ENCODE results near the gene SEC31A.
"Not testable (repeated sequence)": the region's sequence is repeated elsewhere in the genome, so short reads cannot be mapped to it uniquely, and the experiment has no call there.

The SEC31A gene

DNA sequence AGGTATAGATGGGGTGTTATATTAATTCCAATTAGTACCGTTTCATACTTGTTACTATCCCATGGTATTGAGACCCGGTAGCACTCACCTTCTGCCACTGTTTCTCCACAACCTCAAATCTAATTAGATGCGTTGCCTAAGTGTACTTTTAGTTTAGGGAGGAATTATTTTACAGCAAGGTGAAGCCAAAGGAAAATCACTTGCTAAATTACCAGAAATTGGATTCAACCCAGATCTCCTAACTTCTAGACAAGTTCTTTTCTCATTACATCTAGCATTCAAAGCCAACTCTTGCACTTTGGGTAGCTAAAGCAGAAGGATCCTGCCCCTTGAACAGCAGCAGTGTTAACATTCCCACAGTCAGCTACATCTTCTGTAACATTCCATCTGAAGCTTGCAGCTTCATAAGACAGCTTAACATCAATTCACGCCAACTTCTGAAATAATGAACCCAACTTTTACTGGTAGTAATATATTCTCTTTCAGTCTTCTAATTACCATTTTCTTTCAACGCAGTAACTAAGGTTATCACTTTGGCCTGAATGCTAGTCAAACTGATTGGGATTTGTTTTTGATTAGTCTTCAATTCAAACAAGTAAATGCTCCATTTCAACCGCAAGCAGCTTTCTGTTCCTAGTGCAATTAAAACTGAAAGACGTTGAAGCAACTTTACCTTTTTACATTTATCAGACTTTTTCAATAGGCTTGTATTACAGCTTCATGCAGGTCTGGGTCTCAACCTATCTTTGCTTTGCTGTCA lies 934 bp upstream of the SEC31A start:
- no peak for DNase-seq

DNA sequence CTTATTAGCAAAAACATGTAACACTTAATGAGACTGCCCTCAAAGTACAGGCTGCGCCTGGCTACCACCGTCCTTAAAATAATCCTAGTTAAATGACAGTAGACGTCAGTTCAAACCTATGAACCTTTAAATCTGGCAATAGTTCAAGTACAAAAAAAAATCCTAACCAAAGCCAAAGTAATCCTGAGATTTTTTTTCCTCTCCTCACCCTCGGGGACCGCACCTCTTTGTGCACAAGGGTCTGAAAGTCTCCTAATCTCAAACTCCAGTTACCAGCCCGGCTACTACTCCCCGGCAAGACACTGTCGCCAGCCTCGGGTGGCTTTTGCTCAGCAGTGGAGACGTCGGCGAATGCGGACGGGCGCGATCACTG lies 439 bp downstream of the SEC31A start:
- no peak for DNase-seq

DNA sequence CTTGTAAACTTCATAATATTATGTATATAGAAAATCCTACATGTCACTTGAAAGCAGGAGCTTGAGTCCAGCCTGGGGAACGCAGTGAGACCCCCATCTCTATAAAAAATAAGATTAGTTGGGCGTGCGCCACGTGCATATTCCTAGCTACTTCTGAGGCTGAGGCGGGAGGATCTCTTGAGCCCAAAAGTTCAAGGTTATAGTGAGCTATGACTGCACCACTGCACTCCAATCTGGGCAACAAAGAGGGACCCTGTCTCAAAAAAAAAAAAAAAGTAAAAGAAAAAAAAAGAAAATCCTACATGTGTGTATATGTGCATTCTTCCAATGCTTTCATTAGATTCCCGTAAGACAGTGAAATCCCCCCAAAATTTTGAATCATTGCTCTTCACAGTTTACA lies 1.7 kb downstream of the SEC31A start:
- no peak for DNase-seq

DNA sequence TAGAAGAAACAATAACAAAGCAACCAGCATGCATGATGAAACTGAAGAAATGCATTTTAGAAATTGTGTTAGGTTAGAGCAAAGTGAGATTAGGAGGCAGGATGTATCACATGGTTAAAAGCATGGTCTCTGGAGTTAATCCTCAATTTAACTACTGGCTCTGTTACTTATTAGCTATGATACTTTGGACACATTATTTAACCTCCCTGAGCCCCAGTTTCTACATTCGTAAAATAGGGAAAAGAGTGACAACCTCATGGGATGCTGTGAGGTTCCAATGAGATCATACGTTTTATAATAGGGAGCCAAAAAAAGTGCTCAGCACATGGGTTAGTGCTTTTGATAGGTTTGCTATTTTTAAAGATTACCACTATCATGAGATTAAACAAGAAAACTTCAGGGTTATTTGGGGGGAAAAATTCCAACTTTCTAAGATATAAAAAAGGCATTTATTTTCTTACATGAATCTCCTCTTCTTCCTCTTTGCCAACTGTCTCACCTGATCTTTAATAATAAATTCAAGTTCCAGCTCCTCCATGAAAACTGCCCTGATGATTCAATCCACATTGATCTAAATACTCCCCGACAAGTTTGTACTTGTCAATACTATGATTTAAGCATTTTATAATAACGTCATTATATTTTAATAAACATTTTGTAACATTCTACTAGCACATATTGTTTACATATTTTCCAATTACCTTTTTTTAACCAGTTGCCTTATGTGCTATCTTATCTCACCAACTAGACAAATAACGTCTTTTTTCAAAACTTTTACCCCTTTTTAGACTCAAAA lies 4.6 kb downstream of the SEC31A start:
- no peak for DNase-seq

DNA sequence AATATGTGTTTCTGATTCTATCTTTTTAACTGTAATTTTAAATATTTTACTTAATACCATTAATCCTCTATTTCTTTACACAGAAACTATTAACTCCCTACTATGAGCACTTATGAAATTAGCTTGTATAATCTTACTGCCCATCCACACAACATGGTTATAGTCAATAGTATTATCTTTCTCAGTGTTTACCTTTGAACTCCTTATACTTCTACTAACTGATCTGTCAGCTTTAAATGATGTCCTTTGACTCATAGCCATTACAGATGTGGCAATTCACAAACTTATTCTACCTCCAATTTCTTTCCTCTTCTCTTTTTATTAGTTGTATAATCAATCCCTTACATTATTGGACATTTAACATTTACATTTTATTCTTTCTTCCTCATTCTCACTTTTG lies 5.5 kb downstream of the SEC31A start:
- DNase-seq = no peak

DNA sequence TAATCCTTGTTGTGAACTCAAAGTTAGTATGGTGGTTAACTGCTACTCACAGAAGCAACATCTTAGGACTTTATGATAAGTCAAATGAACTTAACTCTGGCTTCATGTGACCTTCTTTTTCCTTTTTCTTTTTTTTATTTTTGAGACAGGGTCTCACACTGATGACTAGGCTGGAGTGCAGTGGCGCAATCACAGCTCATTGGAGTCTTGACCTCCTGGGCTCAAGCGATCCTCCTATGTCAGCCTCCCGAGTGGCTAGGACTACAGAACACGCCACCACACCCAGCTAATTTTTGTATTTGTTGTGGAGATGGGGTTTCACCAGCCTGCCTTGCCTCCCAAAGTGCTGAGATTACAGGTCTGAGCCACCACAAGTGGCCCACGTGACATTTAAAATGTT lies 22.4 kb downstream of the SEC31A start:
- no peak for DNase-seq

GRCh38 chr4:82866706-82867385 lies 24.1 kb downstream of the SEC31A start:
- DNase-seq = no peak

- not testable (repeated sequence) for DNase-seq
Measured at GRCh38 chr4:82866033-82866432, 24.9 kb downstream of the SEC31A start.

DNA sequence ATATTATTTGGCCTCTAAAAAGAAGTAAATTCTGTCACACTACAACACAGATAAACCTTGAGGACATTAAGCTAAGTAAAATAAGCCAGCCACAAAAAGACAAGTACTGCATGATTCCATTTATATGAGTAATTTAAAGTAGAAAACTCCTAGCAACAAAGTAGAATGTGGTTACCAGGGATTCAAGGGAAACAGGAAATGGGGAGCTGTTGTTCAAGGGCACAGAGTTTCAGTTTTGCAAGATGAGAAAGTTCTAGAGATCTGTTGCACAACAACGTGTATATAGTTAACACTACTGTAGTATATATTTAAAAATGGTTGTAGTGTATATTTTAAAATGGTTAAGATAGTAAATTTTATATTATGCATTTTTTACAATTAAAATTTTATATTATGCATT lies 25.4 kb downstream of the SEC31A start:
- DNase-seq = no peak

- DNase-seq = no peak
Measured at GRCh38 chr4:82864336-82864979, 26.5 kb downstream of the SEC31A start.

- DNase-seq = no peak
Measured at GRCh38 chr4:82861529-82861928, 29.4 kb downstream of the SEC31A start.

GRCh38 chr4:82860487-82860886 lies 30.5 kb downstream of the SEC31A start:
- DNase-seq = not testable (repeated sequence)

DNA sequence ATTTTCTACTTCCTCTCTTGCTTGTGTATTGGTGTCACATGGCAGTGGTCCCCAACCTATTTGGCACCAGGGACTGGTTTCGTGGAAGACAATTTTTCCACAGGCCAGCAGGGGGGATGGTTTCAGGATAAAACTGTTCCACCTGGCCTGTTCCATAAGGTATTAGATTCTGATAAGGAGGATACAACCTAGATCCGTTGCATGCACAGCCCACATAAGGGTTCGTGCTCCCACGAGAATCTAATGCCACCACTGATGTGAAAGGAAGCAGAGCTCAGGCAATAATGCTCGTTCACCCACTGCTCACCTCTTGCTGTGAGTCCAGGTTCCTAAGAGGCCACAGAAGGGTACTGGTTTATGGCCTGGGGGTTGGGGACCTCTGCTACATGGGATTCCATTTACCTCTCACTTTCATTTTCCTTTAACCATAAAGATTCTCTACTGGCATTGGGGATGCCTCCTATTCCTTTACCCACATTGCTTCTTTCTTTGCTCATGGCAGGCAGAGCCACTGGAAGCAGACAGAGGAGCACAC lies 38.1 kb downstream of the SEC31A start:
- DNase-seq = no peak

GRCh38 chr4:82851885-82852750 lies 38.8 kb downstream of the SEC31A start:
- peak in 1 of 2 experiments; percentile 19 for DNase-seq

- DNase-seq = no peak
Measured at GRCh38 chr4:82851318-82851717, 39.6 kb downstream of the SEC31A start.

DNA sequence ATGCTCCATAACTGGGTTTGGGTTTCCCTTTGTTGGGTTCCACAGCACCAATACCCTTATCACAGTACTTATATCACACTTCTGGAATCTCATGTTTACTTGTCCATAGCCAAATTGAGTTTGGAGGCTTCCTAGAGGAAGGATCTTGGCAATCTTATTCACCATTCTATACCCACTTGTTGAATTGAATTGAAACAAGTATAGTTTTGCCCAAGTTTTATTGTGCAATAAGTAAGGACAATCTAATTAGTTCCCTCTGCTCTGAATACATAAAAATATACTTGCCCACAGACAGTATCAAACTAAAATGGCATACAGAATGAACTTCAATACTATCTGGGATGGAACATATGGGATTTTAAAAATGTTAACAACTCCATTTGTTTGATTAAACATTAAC lies 40.3 kb downstream of the SEC31A start:
- DNase-seq = no peak

- DNase-seq = no peak
Measured at GRCh38 chr4:82848706-82849105, 42.2 kb downstream of the SEC31A start.

DNA sequence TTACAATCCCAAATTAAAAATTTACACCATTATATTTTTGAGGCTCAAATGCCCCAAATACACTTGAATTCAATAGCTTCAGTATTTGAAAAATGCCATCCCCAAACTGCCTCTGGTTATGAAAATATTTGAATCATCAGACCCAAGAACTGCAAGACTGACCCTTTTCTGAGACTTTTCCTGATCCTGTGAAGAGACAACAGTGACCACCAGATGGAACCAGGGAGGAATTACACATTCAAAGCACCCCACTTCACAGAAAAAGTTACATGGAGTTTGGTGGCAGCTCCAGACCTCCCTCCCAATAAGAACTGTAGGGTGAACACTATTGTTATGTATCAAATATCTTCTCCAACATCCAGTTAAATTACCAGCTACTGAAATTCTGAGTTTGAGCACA lies 48.4 kb downstream of the SEC31A start:
- no peak for DNase-seq

DNA sequence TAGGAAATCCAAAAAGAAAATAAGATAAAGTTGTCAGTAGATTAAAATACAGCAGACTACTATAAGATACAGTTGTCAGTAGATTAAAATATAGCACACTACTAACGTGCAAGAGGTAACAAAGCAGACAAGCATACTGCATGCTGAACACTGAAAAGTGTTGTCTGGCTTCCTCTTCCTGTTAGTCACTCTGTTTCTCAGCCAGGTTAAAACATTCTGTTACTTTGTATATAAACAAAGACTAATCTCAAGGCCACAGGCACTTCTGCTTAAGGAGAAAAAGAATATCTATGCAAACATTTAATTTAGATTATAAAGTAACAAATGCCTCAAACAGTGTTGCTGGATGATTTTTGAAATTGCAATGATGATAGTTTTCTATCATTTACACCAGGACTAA lies 51.3 kb downstream of the SEC31A start:
- no peak for DNase-seq

DNA sequence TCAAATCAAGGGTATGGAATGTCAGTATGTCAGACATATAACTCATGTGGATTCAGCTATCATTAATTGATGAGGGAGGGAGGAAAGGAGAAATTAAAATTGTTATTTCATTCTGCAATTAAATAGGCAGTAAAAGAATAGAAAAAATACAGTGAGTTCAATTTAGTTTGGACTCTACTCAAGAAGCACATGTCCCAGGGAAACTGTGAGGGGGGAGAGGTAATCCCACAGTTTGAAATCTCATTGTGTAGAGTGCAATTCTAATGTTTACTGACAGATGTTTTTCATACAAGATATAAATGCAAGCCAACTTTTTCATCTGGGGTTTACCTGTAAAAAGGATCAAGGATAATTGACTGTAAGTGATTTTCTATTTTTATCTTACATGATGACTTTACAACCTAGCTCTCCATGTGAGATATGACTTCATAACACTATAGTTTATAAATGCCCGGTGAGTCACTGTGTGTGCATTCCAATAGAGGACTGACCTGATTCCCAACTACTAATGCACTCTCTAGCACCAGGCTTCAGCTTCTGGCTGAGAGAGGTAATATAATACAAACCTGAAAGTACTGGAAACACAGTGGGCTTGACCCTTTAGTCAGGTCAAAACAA lies 57.1 kb downstream of the SEC31A start:
- DNase-seq = no peak

- not testable (repeated sequence) for DNase-seq
Measured at GRCh38 chr4:82833060-82833459, 57.9 kb downstream of the SEC31A start.

DNA sequence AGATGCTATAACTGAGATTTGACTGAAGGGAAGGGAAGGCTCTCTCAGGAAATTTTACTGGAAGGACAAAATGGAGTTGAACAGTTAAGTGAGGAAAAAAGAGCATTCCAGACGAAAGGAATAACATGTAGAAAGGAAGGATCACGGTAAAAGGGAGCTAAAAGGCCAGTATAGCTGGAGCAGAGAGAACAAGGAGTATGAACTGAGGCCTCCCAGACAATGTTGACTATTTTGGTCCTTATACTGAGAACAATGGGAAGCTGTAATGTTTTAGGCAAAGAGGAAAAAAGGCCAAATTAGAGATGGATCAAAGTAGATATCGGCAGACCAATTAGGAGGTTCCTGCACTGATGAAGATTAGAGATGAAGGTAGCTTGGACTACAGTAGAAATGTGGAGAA lies 65.5 kb downstream of the SEC31A start:
- DNase-seq = no peak

Data from SHP77 (cell line).